HG03135 (cell line): ENCODE data around the gene CTNNA1.

Experiments
- ATAC-seq: cut with Tn5 transposase; IDR thresholded peaks from one replicate; pipeline ENCODE4 v1.9.1; 2021; ENCODE audit warnings: mild to moderate bottlenecking, moderate library complexity; ENCODE audit not compliant: unreplicated experiment

Gene CTNNA1

DNA sequence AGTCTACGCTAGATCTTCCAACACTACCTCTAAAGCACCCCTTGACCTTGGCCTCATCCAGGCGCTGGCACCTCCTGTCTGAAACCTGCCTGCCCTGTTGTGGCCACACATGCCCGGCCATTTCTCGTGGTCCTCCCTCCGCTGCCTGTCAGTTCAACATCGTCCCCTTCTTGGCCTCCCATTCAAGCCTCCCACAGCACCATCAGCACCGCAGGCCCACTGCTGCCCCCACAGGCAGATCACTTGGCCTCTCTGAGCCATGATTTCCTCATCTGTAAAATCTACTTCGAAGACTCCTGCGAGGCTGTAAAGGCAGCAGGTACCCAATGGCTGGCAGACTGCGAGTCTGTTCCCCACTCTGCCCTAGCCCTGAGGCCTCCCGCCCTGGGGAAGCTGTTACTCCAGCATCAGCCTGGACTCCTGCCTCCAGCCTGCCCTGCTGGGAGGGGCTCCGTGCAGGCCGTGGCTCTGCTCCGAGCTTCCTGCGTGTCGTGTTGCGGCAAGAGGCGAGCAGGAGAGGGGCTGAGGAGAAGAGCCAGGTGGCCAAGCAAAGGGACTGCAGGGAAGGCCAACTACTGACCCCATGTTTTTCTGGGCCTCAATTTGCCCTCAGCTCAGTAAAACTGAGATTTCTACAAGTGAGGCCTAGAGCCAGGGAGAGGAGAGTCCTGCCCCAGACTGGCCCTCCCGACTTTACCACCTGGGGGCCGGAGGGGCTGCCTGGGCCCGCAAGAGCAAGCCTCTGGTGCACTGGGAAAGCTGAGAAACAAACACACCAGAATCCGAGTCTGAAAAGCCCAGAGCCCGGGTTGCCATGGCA lies 192.4 kb downstream of the CTNNA1 start:
- ATAC-seq = no peak

DNA sequence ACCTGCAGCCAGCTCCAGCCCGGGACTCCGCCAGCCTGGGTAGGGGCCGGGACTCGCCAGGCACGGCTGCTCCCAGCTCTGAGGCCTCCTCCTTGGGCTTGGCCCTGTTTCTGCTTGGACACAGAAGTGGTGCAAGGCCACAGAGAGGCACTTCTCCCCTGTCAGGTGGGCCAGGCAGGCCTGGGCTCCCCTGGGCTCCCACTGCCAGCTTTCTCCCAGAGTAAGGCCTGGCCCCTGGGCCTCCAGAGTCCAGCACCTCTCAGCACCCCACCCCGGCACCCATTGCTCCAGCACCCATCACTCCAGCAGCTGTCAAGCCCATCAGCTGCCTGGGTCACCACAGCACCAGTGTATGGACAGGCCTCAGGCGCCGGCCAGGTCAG lies 193.0 kb downstream of the CTNNA1 start:
- ATAC-seq = no peak

DNA sequence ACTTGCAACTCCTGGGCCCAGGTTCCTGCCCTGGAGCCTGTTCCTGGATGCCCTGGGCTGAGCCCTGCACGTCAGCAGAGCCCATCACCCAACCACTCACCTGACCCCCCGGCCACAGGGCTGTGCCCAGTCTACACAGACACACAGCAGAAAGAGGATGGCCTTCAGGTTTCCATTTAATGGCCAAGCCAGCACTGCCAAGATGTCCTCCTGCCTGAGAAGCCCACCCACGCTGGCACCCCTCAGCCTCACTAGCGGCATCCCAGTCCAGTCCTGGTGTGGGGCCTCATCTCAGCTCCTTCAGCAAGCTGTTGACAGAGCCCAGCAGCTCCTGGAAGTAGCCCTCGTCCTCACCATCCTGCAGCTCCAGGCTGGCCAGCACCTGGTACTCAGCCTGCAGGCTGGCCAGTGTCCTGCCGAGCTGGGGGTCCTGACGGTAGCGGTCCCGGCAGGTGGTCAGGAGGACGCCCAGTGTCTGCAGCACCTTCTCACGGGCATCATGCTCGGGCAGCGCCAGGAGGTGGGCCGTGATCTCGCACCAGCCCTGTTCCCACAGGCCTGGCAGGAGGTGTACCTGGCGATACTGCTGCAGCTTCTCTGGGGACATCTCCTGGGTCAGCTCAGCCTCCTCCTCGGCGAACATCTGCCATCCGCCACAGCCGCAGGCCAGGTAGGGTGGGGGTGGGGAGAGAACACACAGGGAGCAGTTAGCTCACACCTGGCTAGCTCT lies 193.8 kb downstream of the CTNNA1 start:
- ATAC-seq = no peak

DNA sequence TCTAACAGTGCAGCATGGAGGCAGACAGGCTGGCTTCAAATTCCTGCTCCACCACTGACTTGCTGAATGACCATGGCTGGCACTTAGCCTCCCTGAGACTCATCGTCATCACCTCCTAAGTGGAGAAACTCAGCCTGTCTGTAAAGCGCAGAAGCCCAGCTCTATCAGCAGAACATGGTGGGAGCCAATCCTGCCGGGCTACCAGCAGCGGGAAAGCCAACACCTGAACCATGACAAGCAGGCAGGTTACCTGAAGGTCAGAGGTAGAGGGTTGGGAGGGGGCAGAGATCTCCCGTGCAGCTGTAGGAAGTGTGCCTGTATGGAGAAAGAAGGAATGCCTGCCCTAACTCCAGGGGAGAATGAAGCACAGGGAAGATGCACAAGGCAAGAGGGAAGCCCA lies 194.6 kb downstream of the CTNNA1 start:
- ATAC-seq = no peak

DNA sequence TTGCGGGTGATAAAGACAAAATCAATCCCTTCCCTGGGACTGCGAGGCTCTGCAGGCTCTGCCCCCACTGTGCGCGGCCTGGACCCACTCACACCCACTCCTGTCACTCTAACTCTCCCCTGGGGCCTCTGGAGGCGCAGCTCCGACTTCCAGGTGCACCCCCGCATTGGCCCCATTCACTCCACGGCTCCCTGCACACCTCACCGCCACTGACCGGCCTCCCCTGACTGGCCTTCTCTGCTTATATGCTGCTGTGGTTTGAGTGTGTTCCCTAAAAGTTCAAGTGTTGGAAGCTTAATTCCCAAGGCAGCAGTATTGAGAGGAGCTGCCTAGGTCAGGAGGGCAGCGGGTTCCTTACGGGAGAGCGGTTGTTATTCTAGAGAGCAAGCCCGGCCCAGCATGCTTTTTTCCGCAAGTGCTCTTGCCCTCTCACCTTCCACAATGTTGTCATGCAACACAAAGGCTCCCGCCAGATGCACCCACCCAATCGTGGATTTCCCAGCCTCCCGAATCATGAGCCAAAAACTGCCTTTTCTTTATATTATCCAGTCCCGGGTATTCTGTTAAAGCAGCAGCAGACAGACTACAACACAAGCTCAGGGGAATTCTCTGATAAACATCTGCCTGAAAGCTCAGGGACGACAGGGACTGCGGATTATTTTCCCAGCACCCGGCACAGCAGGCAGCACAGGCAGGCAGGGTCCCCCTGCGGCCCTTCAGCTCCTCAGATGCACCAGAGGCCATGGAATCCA lies 195.4 kb downstream of the CTNNA1 start:
- ATAC-seq = no peak

DNA sequence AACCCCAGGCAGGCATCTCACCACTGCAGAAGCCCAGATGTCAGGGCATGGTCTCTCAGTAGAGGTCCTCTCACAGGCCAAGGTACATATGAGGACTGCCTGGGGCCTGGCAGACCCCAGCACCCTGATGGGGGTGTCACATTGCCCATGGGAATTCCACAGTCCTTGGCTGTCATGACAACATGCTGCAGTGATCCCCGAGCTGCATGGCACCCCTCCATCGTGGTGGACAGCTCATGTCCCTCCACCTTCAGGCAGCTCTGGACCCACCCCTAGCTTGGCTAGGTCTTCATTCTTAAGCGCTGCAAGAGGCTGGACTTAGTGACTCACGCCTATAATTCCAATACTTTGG lies 196.0 kb downstream of the CTNNA1 start:
- no peak for ATAC-seq

DNA sequence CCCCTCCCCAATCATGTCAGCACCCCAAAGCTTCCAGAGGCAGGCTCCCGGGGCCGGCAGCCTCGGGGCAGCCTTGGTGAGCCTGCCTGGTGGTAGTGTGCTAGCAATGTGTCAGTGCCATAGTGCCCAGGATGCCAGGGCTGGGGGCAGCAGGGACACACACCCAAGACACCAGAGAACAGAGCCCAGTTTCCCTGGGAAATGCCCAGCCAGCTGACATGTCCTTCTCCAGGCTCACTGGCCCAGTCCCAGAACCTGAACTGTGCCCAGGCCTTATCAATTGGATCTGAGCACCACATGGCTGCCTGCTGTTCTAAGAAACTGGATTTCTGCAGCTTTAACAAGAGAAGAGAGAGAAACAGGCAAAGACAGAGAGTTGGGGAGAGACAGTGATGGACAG lies 196.8 kb downstream of the CTNNA1 start:
- ATAC-seq = no peak

DNA sequence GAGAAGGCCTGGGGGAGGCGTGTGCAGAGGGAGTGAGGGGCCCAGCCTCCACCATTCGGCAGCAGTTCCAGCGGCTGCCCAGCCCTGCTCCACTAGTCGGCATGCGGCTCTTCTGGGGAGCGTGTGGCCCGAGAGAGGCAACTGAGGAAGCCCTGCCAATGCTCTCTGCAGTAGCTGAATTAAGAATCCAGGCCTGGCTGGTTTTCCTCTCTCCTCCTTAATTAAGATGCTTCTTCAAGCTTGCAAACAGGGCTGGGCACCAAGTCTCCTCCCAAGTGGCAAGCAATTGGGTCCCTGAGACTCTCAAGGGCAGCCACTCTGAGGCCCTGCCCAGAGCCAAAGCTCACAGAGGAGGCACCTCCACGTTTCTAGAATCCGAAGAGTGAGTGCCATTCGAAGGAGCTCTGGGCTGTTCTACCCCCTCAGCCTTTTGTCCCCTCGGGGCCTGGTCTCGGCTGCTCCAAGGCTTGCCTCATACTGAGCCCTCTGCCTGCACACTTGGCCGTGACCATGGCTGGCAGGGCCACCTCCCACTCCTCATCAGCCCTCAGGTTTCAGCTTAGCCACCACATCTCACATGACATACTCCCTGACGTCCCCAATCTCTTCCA lies 197.3 kb downstream of the CTNNA1 start:
- no peak for ATAC-seq

DNA sequence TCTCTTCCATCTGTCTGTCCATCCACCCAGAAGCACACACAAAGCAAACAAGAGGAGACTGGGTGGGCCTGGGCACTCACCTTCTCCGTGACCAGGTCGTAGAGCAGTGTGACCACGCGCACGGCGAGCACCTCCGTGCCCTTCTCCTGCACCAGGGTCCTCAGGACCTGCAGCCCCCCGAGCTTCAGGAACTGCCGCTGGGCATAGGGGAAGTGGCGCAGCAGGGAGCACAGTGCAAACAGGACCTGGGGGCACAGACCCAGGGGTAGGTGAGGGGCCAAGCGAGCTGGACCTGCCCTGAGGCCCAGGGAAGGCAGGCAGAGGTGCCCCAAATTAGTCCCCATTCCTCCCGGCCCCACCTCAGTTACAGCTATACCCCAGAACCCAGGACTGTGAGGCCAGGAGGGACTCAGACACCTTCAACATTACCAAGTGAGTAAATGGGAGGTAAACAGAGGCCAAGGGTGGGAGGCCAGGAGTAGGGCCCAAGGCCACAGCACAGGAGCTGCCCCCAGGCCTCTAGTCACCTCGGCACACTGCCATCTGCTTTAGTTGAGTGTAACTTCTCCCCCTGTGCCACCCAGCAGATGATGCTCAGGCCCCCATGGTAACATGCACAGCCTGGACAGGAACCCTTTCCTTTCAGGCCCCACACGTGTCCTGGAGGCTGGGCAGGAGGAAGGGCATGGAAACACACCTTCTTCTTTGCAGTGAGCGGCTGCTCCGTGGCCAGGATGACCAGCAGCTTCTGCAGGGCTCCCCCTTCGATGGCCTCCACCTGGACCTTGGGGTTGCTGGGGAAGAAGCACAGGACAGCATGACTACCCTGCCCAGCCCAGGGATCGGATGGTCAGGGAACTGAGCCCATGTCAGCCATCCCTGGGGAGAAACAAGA lies 198.1 kb downstream of the CTNNA1 start:
- ATAC-seq = no peak

DNA sequence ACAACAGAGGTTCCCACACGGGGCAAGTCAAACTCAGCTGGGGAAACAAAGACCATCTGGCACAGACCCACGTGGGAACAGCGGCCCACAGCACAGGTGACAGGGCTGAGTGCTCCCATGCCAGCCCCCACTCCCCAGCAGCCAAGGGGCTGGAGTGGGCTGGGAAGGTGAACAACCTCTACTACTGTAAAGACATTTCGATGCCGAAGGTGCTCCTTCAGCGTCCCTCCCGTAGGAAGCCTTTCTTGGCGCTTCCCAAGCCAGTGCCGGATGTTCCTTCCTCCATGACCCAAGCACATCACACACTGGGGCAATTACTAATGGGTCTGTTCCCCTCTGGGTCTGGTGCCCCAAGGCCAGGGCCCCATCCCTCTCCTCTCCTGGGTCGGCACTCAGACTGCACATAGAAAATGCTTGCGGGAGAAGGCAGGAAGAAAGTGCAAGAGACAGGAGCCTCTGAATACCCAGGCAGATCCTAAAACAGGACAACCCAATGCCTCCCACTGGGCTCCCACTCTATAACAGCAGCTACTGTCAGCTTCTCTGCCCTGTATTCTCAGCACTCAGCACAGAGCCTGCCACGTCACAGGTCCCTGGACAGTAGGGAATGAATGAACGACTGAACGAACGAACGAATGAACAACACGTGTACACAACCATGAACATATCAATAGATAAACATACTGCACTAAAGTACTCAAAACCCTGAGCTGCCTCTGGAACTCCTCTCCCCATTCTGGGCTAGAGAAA lies 198.9 kb downstream of the CTNNA1 start:
- no peak for ATAC-seq

DNA sequence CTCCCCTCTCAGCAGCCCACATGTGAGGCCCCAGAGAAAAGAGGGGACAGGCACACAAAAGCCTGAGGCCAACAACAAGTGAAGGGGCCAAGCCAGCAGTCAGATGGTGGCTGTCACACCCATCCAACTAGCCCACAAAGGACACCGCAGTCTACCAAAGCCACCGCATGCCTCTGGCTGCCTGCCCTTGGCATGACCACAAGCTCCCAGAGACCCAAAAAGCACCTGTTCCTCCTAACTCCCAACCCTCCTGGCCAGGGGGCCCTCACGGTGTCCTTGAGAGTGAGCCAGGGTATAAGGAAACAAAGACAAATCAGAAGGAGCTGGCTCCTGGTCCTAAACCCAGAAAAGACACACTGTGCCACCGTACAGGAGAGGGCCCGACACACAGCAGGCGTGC lies 199.7 kb downstream of the CTNNA1 start:
- ATAC-seq = no peak

DNA sequence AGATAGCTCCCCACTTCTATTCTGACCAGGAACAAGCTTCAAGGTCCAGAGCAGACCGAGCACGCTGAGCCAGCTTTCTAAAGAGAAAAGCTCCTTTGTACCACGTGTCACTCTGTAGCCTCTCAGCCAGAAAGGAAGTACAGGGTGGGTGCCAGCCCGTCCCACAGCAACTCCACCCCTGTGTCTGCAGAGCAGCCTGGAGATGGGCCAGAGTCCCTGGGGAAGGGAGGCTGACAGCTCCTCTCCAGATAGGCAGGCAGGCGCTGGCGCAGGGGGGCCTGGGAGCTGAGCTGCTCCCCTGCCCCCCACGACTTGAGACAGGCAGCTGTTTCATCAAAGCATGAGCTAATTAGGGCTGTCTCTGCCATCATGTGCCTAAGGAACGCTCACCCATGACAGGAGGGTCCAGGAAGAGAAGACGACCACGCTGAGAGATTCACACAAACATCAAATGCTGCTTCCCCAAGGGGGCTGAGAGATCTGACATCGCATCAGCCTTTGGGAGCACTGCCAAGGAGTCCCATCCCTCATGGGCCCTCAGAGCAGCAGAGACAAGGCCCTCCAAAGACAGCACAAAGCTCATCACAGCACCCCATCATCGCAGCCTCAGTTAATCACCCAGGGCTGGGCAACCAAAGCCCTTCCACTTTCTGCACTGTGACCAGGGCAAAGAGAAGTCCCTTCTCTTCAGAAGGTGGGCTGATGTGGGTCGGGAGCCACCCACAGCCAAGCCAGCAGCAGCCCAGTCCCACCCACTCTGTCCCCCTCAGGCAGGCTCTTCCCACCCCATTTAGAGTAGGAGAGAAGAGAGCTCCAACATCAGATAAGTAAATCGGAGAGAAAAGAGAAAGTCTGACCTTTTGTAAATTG lies 200.4 kb downstream of the CTNNA1 start:
- peak; percentile 64 for ATAC-seq

DNA sequence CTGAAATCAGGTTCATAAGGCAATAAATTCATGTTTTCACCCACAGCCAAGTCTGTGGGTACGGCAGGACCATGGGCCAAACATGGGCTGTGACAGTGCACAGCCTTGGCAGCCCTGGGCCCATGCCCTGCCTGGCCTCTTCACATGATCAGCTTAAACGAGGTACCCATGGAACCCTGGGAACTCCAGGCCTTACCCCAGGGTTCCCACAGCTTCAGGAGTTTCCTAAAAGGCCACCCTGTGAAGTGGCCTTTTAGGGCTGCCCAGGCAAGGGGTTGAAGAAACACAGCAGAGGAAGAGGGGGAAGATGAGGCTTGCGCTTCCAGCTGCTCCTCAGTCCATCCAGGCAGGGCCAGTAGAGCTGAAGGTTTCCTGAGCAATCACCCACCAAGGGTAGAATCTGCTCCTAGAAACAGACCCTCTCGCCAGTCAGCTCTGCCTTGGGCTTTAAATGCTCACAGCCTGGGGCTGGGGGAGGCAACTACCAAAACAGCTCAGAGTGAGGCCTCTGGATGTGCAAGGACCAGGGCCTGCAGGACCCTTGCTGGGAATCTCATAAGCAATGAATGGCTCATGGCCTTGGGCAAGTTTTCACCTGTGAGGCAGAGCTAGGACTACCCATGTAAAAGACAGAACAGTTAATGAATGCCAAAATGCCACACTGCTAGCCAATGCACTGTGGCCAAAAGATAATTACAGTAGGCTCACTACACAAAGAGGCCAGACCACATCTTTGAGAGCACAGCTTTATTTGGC lies 201.2 kb downstream of the CTNNA1 start:
- ATAC-seq = no peak

DNA sequence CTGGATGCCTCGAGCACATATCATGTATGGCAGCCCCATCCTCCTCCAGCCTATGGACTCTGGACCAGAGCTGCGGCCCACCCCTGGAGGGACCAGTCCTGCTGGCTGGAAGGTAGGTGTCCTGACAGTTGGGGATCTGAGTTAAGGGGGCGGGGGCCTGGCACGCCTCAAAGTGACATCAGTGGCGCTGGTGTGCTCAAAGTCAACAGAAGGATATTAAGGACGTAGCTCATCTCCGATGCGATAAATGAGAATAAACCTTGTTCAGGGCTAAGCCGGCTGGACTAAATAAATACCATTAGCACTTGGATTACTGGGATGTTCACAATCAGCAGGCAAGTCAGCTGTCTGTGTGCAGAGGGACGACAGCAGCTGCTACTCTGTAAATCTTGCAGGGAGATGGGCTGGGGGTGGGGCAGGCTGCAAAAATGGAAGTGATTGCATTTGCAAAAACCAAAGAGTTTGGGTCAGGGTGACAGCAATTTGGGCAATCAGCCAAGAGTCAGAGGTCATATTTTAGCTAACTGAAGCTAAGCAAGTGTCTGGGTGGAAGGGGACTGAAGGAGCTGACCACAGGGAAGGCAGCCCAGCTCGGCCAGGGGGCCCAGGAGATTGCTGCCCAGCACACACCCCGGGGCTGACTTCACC lies 201.9 kb downstream of the CTNNA1 start:
- no peak for ATAC-seq

DNA sequence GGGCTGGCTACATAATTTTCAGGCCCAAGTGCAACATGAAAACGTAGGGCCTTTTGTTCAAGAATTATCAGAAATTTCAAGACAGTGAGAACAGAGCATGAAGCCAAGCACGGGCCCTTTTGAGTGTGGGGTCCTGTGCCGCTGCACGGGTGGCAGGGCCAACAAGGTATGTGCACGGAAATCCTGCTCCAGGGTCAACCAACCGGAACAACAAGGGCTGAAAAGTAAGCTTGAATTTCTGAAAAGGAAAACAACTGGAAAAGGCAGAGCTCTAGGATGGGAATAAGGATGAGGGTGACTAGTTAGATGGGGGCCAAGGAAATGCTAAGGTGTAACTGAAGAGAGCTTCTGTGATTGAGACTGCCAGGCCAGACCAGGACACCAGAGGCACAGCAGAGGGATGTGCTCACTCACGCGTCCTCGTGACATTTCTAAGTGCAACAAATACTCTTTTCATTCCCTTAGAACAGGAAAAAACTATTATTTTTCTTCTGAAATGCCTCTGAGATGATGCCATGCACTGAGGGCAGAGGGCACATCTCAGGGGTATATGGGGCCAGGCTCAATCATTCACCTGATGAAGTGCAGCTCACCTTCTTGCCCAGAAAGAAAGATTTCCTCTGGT lies 202.6 kb downstream of the CTNNA1 start:
- no peak for ATAC-seq

DNA sequence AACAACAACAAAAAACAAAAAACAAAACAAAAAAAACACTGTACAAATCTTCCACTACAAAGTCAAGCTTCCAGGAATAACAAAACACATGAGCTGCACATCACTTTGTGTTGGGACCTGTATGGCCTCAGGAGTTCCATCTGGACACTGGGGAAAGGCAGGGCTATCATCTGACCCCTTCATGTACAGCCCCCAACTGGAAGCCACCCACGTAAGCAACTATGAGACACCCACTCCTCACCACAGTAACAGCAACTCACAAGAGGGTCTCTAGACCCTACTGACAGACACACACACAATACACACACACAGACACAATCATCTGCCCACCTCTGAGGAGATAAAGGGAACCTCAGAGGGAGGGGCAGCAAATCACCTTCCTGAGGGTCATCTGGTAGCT lies 203.6 kb downstream of the CTNNA1 start:
- ATAC-seq = no peak

DNA sequence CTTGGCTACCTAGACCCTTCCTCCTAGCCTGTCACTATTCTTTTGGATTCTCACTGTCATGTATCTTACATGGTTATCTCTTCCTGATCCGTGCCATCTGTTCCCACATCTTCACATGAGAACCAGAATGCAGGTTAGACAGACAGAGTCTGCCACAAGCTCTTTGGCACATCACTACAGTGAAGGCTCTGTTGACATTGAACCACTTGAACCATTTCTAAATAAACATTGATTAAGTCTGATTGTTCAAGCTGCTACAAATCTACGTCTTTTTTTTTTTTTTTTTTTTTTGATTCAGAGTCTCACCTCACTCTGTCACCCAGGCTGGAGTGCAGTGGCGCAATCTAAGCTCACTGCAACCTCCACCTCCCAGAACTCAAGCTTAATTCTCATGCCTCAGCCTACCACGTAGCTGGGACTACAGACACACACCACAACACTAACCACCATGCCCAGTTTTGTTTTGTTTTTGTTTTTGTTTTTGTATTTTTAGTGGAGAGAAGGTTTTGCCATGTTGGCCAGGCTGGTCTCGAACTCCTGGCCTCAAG lies 207.0 kb downstream of the CTNNA1 start:
- ATAC-seq = no peak
